A549 (cell line): ENCODE measurements around the gene TEX29. TPM values are rescaled to one million over a fixed set of nuclear protein-coding genes. Genes with fewer than 3 reads are reported as not detected.

Source experiments
- ATAC-seq, 2 experiments: fragments of 200-7000 bp in 1 of 2; fragments of >200 bp in 1 of 2; cut with Nextera tagmentation in 1 of 2; cut with Tn5 transposase in 1 of 2; 3 replicates each; pipeline versions ENCODE4 v1.8.0 to v1.9.1; 2018 to 2020; ENCODE audit warnings: mild to moderate bottlenecking in 1 of 2, moderate library complexity in 1 of 2
- CTCF ChIA-PET: fragments of 300-600 bp; sonication (Branson Sonifier 250); formaldehyde crosslinking; extraction: SDS; loops from one replicate; lab custom pipeline; 2021; ENCODE audit warnings: antibody characterized with exemption, inconsistent platforms; lab: Yijun Ruan, JAX
- POLR2A ChIA-PET: fragments of 350-600 bp; formaldehyde crosslinking; extraction: SDS; loops from one replicate; lab custom pipeline; 2021; ENCODE audit warnings: antibody characterized with exemption, inconsistent platforms; lab: Yijun Ruan, JAX
- DNase-seq, 2 experiments: peaks; one replicate each; pipeline versions ENCODE4 v3.0.0 to v3.0.0-alpha.2; 2011 to 2016; ENCODE audit warnings: low read depth in 1 of 2, low spot score in 1 of 2
- FAIRE-seq: peaks from 2 replicates; lab custom pipeline; 2011; peaks lifted over from hg19 to GRCh38; lab: Jason Lieb, UNC
- H3K27ac ChIP-seq, 2 experiments: fragments of >200 bp; sonication (Bioruptor Twin); formaldehyde crosslinking; 3 replicates each; pipeline ENCODE4 v1.5.1; 2016 to 2017
- H3K4me1 ChIP-seq: fragments of >200 bp; sonication (Bioruptor Twin); formaldehyde crosslinking; 3 replicates; pipeline ENCODE4 v1.6.1; 2016
- H3K4me2 ChIP-seq: fragments of >200 bp; sonication (Bioruptor Twin); formaldehyde crosslinking; 3 replicates; pipeline ENCODE4 v1.6.1; 2016
- H3K4me3 ChIP-seq: fragments of >200 bp; sonication (Bioruptor Twin); formaldehyde crosslinking; 3 replicates; pipeline ENCODE4 v1.5.1; 2016
- H3K9me3 ChIP-seq: fragments of >200 bp; sonication (Bioruptor Twin); formaldehyde crosslinking; 3 replicates; pipeline ENCODE4 v1.6.1; 2016
- BHLHE40 ChIP-seq: IDR thresholded peaks from 2 replicates; pipeline ENCODE4 v1.6.1; 2012; ENCODE audit warnings: low read depth, low read length, inconsistent platforms
- CHD2 ChIP-seq: fragments of 150-350 bp; IDR thresholded peaks from 2 replicates; pipeline ENCODE4 v1.6.1; 2014; ENCODE audit warnings: low read length; ENCODE audit not compliant: partially characterized antibody
- EP300 ChIP-seq, 2 experiments: fragments of >200 bp; sonication (Bioruptor Twin); formaldehyde crosslinking; IDR thresholded peaks; 2 replicates in 1 of 2; 3 replicates in 1 of 2; pipeline ENCODE4 v1.6.1; 2016 to 2017
- ESRRA ChIP-seq: fragments of 150-350 bp; IDR thresholded peaks from 2 replicates; pipeline ENCODE4 v1.6.1; 2014; ENCODE audit warnings: mild to moderate bottlenecking, low read length, borderline replicate concordance
- FOSL2 ChIP-seq, 2 experiments: fragments of 450-650 bp in 1 of 2; fragments of >200 bp in 1 of 2; sonication (Bioruptor Twin) in 1 of 2; formaldehyde crosslinking; IDR thresholded peaks; 2 replicates each; pipeline versions ENCODE4 v1.5.0 to v1.6.1; 2016 to 2020; ENCODE audit warnings: mild to moderate bottlenecking in 1 of 2, moderate library complexity in 1 of 2
- FOXS1 ChIP-seq: fragments of 250-450 bp; sonication (Bioruptor Pico); IDR thresholded peaks from 2 replicates; pipeline ENCODE4 v1.5.0; 2020; ENCODE audit warnings: mild to moderate bottlenecking, moderate library complexity
- HES2 ChIP-seq: fragments of >200 bp; sonication (Bioruptor Twin); formaldehyde crosslinking; IDR thresholded peaks from 2 replicates; pipeline ENCODE4 v1.6.1; 2016
- HEYL ChIP-seq: fragments of 250-450 bp; sonication (Bioruptor Pico); IDR thresholded peaks from 2 replicates; pipeline ENCODE4 v1.8.0; 2021; ENCODE audit warnings: mild to moderate bottlenecking, moderate library complexity
- HMGXB4 ChIP-seq: fragments of 250-450 bp; sonication (Bioruptor Pico); IDR thresholded peaks from 2 replicates; pipeline ENCODE4 v1.5.0; 2021; ENCODE audit warnings: mild to moderate bottlenecking, moderate library complexity, borderline replicate concordance
- HOXB5 ChIP-seq: fragments of 250-450 bp; sonication (Bioruptor Pico); IDR thresholded peaks from 2 replicates; pipeline ENCODE4 v1.5.0; 2020; ENCODE audit warnings: mild to moderate bottlenecking, moderate library complexity
- JUNB ChIP-seq: fragments of >200 bp; sonication (Bioruptor Twin); formaldehyde crosslinking; IDR thresholded peaks from 2 replicates; pipeline ENCODE4 v1.6.1; 2016
- MAX ChIP-seq: IDR thresholded peaks from 2 replicates; pipeline ENCODE4 v1.6.1; 2012
- MAZ ChIP-seq: fragments of 150-350 bp; IDR thresholded peaks from 2 replicates; pipeline ENCODE4 v1.6.1; 2014; ENCODE audit warnings: antibody characterized with exemption, low read depth, low read length, borderline replicate concordance
- MYC ChIP-seq: IDR thresholded peaks from 2 replicates; pipeline ENCODE4 v1.6.1; 2012; ENCODE audit warnings: mild to moderate bottlenecking, inconsistent platforms, low read length, improper control_type of control experiment, borderline replicate concordance
- NFE2L2 ChIP-seq: fragments of 150-350 bp; conservative IDR thresholded peaks from 2 replicates; pipeline ENCODE4 v1.6.1; 2014; ENCODE audit warnings: low read length
- NPAS2 ChIP-seq: fragments of 250-450 bp; sonication (Bioruptor Pico); IDR thresholded peaks from 2 replicates; pipeline ENCODE4 v1.8.0; 2022; ENCODE audit warnings: mild to moderate bottlenecking, moderate library complexity, borderline replicate concordance
- NR3C1 ChIP-seq: fragments of >200 bp; sonication (Bioruptor Twin); formaldehyde crosslinking; IDR thresholded peaks from 3 replicates; pipeline ENCODE4 v1.6.1; 2017
- PBX3 ChIP-seq: IDR thresholded peaks from 2 replicates; pipeline ENCODE4 v1.6.1; 2012
- PHF8 ChIP-seq: fragments of 200-600 bp; sonication (generic); IDR thresholded peaks from 2 replicates; pipeline ENCODE4 v1.6.1; 2016; ENCODE audit warnings: low read depth, mild to moderate bottlenecking, antibody characterized with exemption, moderate library complexity, borderline replicate concordance
- POLR2AphosphoS2 ChIP-seq: conservative IDR thresholded peaks from 2 replicates; pipeline ENCODE4 v1.6.1; 2012; ENCODE audit warnings: low read length, improper control_type of control experiment, inconsistent platforms
- RAD21 ChIP-seq, 2 experiments: fragments of >200 bp in 1 of 2; sonication (Bioruptor Twin) in 1 of 2; formaldehyde crosslinking in 1 of 2; IDR thresholded peaks in 1 of 2; conservative IDR thresholded peaks in 1 of 2; 2 replicates in 1 of 2; 3 replicates in 1 of 2; pipeline ENCODE4 v1.6.1; 2012 to 2018; ENCODE audit warnings: inconsistent platforms in 1 of 2
- RARB ChIP-seq: fragments of 250-450 bp; sonication (Bioruptor Pico); IDR thresholded peaks from 2 replicates; pipeline ENCODE4 v1.8.0; 2021; ENCODE audit warnings: mild to moderate bottlenecking, moderate library complexity
- RCOR1 ChIP-seq: fragments of 150-350 bp; IDR thresholded peaks from 2 replicates; pipeline ENCODE4 v1.6.1; 2014; ENCODE audit warnings: antibody characterized with exemption, low read length, low read depth
- RFX5 ChIP-seq: fragments of 450-650 bp; IDR thresholded peaks from 2 replicates; pipeline ENCODE4 v1.7.1; 2014; ENCODE audit warnings: antibody characterized with exemption, mild to moderate bottlenecking, moderate library complexity
- TFCP2L1 ChIP-seq: fragments of 250-450 bp; sonication (Bioruptor Pico); IDR thresholded peaks from 2 replicates; pipeline ENCODE4 v1.5.0; 2021; ENCODE audit warnings: mild to moderate bottlenecking
- TP53 ChIP-seq: fragments of 250-450 bp; sonication (Bioruptor Pico); IDR thresholded peaks from 2 replicates; pipeline ENCODE4 v1.5.0; 2021; ENCODE audit warnings: mild to moderate bottlenecking, moderate library complexity
- ZC3H11A ChIP-seq: fragments of 450-650 bp; IDR thresholded peaks from 2 replicates; pipeline ENCODE4 v1.6.1; 2014; ENCODE audit warnings: antibody characterized with exemption, mild to moderate bottlenecking
- ZFP36 ChIP-seq: fragments of 450-650 bp; IDR thresholded peaks from 2 replicates; pipeline ENCODE4 v1.6.1; 2014; ENCODE audit warnings: borderline replicate concordance; ENCODE audit not compliant: partially characterized antibody
- ZNF302 ChIP-seq: fragments of 250-450 bp; sonication (Bioruptor Pico); IDR thresholded peaks from 2 replicates; pipeline ENCODE4 v1.9.0; 2021; ENCODE audit warnings: inconsistent platforms, mild to moderate bottlenecking, moderate library complexity
- ZSCAN20 ChIP-seq: fragments of 250-450 bp; sonication (Bioruptor Pico); IDR thresholded peaks from 2 replicates; pipeline ENCODE4 v1.8.0; 2022; ENCODE audit warnings: mild to moderate bottlenecking, moderate library complexity
- WGBS: methylation state at CpG from one replicate; pipeline ENCODE4 v1.1.6; 2017; ENCODE audit errors: missing lambda C conversion rate; 5-methylcytosine and 5-hydroxymethylcytosine counted together
- polyA plus RNA-seq, 4 experiments: library from polyadenylated mRNA; depleted of rRNA in 3 of 4; stranded (reverse); fragments of >200 nt; fragmentation: RNase III in 1 of 4; extraction: RNeasy Plus Mini Kit Qiagen cat#74134 plus additional on column Dnase treatment in 1 of 4; gene quantifications; 2 replicates in 3 of 4; 3 replicates in 1 of 4; pipeline ENCODE4 v1.2.3, GENCODE V29; 2011 to 2017

Gene TEX29
- polyA plus RNA-seq, 2 of the 4 experiments (the other 2 are of a cell fraction): 0.13 to 0.35 TPM

DNA sequence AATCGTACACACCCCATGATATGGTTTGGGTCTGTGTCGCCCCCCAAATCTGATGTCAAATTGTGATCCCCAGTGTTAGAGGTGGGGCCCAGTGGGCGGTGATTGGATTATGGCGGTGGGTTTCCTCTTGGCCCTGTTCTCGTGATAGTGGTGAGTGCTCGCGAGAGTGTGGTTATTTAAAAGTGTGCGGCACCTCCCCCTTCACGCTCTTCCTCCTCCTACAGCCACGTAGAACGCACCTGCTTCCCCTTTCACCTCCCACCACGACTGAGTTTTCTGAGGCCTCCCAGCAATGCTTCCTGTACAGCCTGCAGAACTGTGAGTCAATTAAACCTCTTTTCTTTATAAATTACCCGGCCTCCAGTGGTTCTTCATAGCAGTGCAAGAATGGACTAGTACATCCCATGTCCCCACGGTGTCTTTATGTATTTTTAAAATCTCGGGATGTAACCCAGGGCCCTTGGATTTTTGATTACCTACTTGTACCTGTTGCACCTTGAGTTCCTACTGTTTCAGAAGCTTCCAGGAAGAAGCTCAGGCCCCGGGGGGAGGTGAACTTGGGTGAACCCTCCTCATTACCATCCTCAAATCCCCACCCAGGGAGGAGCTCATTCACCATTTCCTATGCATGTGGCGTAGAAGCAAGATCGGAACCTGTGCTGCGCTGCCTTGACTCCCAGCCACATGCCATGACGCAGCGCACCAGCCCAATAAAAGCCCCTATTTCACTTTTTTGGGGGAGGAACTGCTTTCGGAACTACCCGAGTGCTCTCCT lies 52.4 kb downstream of the TEX29 start:
- WGBS: 42% methylated on average over 18 of the region's 23 CpGs

GRCh38 chr13:111373486-111373885 lies 53.0 kb downstream of the TEX29 start:
- no peak for FAIRE-seq
- no peak overlapping the region for H3K27ac ChIP-seq
- no peak for TF ChIP-seq HES2
- TF ChIP-seq ZNF302: no peak
- no peak for TF ChIP-seq POLR2AphosphoS2
- TF ChIP-seq CHD2: no peak
- no peak for TF ChIP-seq HMGXB4
- no peak for TF ChIP-seq NPAS2 (CRISPR knock-in tag)
- TF ChIP-seq ZSCAN20: no peak
- no peak for TF ChIP-seq RFX5
- TF ChIP-seq RCOR1: no peak
- no peak for TF ChIP-seq HEYL

More for the DNA sequence above, 52.4 kb downstream of the TEX29 start:
- H3K4me2 ChIP-seq: no peak overlapping the region
- no peaks in the 10 kb centered on the region for H3K9me3 ChIP-seq
- ChIA-PET CTCF (no interaction called here), POLR2A (no interaction called here)
- no peak overlapping the region for H3K4me3 ChIP-seq
- DNase-seq (no peak), FAIRE-seq (no peak), ATAC-seq (no peak)
- no peaks in the 10 kb centered on the region for H3K4me1 ChIP-seq
- H3K27ac ChIP-seq: no peak overlapping the region
- TF ChIP-seq JUNB (no peak), EP300 (IDR thresholded peaks at IDR 0.05) (no peak), RAD21 (conservative IDR thresholded peaks at IDR 0.05 in 1 of 2, IDR thresholded peaks at IDR 0.05 in 1 of 2) (no peak), ZC3H11A (no peak), TP53 (no peak), PBX3 (no peak), RARB (CRISPR knock-in tag) (no peak), FOXS1 (no peak)
- TF ChIP-seq, all 56 proteins: peak for 0

DNA sequence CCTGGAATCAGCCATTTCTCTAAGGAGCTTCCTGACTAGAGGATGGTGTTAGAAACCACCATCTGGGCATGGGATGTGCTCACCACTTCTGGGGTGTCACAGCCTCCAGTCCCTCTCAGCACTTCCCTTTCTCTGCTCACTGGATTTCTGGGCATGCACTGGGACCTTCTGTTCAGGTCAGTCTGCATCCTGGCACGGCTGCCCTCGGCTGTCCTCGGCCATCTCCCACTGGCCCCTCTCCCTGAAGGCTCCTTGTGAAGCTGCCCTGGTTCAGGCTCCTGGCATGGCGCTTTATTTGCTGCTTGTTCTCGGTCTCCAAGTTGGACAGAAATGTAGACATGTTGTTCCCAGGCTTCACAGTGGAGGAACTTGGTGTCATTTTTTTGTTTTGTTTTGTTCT lies 60.0 kb downstream of the TEX29 start:
- no peak for DNase-seq
- FAIRE-seq: no peak
- H3K27ac ChIP-seq: no peak overlapping the region
- CTCF ChIA-PET: no interaction called here
- no peak overlapping the region for H3K4me2 ChIP-seq
- H3K4me1 ChIP-seq: no peaks in the 10 kb centered on the region
- no peak overlapping the region for H3K4me3 ChIP-seq
- POLR2A ChIA-PET: no interaction called here
- no peak for ATAC-seq
- 0% methylated on average over 3 of the region's 5 CpGs for WGBS
- TF ChIP-seq NR3C1: no peak
- TF ChIP-seq HES2: no peak
- no peak for TF ChIP-seq TFCP2L1 (CRISPR knock-in tag)
- TF ChIP-seq BHLHE40: no peak
- no peak for TF ChIP-seq MAX
- no peak for TF ChIP-seq HEYL
- TF ChIP-seq EP300 (IDR thresholded peaks at IDR 0.05): no peak
- no peak for TF ChIP-seq PHF8
- TF ChIP-seq HOXB5 (CRISPR knock-in tag): no peak
- TF ChIP-seq TP53: no peak
- no peak for TF ChIP-seq FOSL2 (IDR thresholded peaks at IDR 0.05)
- TF ChIP-seq FOSL2 (CRISPR knock-in tag; IDR thresholded peaks at IDR 0.05): no peak
- TF ChIP-seq ZFP36: no peak
- TF ChIP-seq MAZ: no peak
- no peak for TF ChIP-seq ZSCAN20
- TF ChIP-seq NFE2L2: no peak
- TF ChIP-seq MYC: no peak
- TF ChIP-seq RARB (CRISPR knock-in tag): no peak
- TF ChIP-seq ESRRA: no peak
- H3K9me3 ChIP-seq: peaks cover 5% of the 10 kb centered on the region; the same call in 1 of the 3 replicates

More at GRCh38 chr13:111373486-111373885, 53.0 kb downstream of the TEX29 start:
- POLR2A ChIA-PET: no interaction called here
- Histone ChIP-seq H3K4me1 (no peaks in the 10 kb centered on the region), H3K4me3 (no peak overlapping the region), H3K4me2 (no peak overlapping the region), H3K9me3 (no peaks in the 10 kb centered on the region)
- DNase-seq (no peak), ATAC-seq (no peak)
- 19% methylated on average over 6 of the region's 6 CpGs for WGBS
- CTCF ChIA-PET: no interaction called here
